ENCODE results near the gene BICC1.

DNA sequence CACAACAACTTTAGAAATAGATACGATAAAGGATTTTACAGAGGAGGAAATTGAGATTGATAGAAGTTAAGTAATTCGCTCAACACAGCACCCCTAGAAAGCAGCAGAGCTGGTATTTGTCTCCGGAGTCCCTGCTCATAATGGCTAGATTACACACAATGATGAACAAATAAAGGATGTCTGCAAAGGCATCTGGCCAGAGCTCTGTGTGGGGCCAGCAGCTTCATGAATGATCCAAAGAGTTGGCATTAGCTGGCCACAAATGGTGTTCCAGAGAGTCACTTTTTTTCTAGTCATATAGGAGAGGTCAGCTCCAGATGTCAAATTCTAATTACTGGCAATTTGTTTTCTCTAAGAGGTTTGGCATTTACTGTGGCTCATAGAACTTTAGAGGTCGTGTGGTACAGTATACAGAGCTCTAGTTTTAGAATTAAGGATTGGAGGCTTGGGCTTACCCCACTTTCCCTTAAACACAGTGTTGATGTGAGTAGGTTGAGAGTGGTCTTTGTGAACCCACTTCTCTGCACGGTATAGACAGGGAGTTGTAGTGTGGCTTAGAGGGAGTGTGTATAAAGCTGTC lies 186.2 kb downstream of the BICC1 start:
- TF ChIP-seq, protein P1, sequence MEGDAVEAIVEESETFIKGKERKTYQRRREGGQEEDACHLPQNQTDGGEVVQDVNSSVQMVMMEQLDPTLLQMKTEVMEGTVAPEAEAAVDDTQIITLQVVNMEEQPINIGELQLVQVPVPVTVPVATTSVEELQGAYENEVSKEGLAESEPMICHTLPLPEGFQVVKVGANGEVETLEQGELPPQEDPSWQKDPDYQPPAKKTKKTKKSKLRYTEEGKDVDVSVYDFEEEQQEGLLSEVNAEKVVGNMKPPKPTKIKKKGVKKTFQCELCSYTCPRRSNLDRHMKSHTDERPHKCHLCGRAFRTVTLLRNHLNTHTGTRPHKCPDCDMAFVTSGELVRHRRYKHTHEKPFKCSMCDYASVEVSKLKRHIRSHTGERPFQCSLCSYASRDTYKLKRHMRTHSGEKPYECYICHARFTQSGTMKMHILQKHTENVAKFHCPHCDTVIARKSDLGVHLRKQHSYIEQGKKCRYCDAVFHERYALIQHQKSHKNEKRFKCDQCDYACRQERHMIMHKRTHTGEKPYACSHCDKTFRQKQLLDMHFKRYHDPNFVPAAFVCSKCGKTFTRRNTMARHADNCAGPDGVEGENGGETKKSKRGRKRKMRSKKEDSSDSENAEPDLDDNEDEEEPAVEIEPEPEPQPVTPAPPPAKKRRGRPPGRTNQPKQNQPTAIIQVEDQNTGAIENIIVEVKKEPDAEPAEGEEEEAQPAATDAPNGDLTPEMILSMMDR (conservative IDR thresholded peaks at IDR 0.05) = no peak
- no peak for TF ChIP-seq ZFX (IDR thresholded peaks at IDR 0.05)
